ENCODE results near the gene ST6GAL2.

ST6GAL2 gene

DNA sequence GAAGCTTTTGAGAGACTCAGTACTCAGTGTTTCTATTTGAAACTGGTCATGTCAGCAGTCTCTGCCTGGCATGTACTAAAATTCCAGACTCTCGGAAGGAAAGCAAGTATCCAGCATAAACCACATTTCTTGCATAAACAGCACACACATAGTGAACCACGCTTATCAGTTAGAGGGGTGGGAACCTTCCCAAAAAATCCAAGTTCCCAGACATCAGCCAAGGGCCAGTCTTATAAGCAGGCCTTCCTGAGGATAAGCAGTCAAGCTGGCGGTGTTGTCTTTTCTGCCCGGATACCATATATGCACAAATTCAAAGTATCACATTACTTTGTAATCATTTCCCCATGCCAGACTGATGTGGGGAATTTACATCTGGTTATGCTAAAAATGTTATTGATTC is 73.6 kb downstream of the ST6GAL2 start:
- DNase-seq (ENCODE audit: low spot score in 2 of 2), result no peak
- Mint-ChIP-seq H3K27ac (no peak overlapping the region), H3K36me3 (no peaks in the 10 kb centered on the region), H3K4me3 (no peak overlapping the region), H3K9me3 (no peaks in the 10 kb centered on the region), H3K4me1 (no peaks in the 10 kb centered on the region)
- no peak for ATAC-seq

DNA sequence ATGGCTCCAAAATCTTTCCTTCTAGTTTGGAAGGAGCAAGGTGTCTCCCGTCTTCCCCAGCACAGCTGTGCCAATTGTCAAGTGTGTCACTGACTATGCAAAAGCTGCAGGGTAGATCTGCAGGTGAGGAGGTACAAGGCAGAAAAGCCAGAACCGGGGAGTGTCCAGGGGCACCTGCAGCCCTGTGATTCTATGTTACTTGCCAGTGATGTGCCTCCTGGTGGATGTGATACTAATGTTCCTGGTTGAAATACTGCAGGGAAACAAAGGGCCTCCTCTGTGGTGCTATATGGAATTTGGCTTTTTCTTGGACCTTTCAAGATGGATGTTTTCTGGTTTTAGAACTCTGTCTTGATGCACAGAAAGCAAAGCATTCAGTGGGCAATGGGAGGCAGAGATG is 80.3 kb downstream of the ST6GAL2 start:
- no peak for DNase-seq (ENCODE audit: low spot score in 2 of 2)
- Mint-ChIP-seq H3K4me1 (no peaks in the 10 kb centered on the region), H3K9me3 (no peaks in the 10 kb centered on the region), H3K4me3 (no peak overlapping the region), H3K36me3 (no peaks in the 10 kb centered on the region), H3K27ac (no peak overlapping the region)
- ATAC-seq, result no peak

DNA sequence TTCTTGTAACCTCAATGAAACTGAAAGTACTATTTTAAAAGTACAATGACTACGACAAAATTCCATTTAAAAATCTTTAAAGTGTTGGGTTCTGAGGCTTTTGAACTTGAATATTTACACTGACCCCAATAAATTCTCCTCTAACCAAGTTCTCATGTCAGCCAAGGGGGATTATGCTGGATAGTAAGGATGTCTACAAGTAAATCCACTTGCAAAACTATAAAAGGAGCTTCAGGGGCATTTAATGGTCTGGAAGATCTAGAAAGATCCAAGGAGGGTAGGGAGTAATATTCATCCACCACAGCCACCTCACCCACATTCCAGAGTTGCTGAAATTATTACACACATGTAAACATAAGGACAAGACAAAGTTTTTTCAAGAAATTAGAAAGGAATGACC is 81.8 kb downstream of the ST6GAL2 start:
- Mint-ChIP-seq H3K36me3 (no peaks in the 10 kb centered on the region), H3K4me1 (no peaks in the 10 kb centered on the region), H3K4me3 (no peak overlapping the region), H3K9me3 (peaks cover 3% of the 10 kb centered on the region), H3K27ac (no peak overlapping the region)
- no peak for ATAC-seq
- no peak for DNase-seq (ENCODE audit: low spot score in 2 of 2)

DNA sequence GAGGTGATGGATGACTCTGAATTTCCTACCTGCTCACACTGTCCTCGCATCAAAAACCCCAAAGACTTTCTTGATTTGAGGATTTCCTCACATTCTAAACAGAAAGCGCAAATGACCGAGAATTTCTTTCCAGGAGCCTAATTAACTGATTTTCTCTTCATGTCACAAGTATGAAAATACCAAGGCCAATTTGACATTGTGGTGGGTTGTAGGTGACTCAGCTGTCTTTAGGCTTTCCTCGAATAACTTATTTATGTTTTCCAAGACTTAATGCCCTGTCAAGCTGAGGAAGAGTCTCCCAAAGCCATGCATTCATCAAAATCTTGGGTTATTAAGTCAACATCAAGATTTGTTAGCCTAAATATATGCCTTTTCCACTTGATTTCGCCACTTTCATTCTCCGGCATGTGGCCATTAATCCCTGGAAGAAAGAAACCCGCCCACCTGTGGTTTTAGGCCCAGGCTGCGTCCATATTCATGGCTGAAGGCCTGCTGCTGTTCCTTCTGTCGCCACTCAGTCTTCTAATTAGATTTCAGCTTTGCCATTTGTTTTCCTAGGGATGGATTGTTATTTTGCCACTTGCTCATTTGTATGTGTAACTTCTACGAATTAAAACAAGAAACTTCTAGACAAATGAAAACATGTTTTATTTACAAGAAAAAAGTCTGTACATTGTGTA is 84.9 kb downstream of the ST6GAL2 start:
- Mint-ChIP-seq H3K4me3 (no peak overlapping the region), H3K27ac (no peak overlapping the region), H3K4me1 (no peaks in the 10 kb centered on the region), H3K9me3 (peaks cover 3% of the 10 kb centered on the region), H3K36me3 (no peaks in the 10 kb centered on the region)
- ATAC-seq, result no peak
- no peak for DNase-seq (ENCODE audit: low spot score in 2 of 2)

- H3K4me3 Mint-ChIP-seq, result no peak overlapping the region
These were observed 85.8 kb downstream of the ST6GAL2 start for GRCh38 chr2:106800180-106800579.

GRCh38 chr2:106798826-106799552 is 87.0 kb downstream of the ST6GAL2 start:
- peaks cover 3% of the 10 kb centered on the region for H3K9me3 Mint-ChIP-seq
- ATAC-seq (no peak), DNase-seq (ENCODE audit: low spot score in 2 of 2) (no peak)
- no peak overlapping the region for H3K4me3 Mint-ChIP-seq
- no peak overlapping the region for H3K27ac Mint-ChIP-seq
- H3K36me3 Mint-ChIP-seq, result no peaks in the 10 kb centered on the region
- no peaks in the 10 kb centered on the region for H3K4me1 Mint-ChIP-seq

More at GRCh38 chr2:106800180-106800579, 85.8 kb downstream of the ST6GAL2 start:
- ATAC-seq (no peak), DNase-seq (ENCODE audit: low spot score in 2 of 2) (no peak)
- H3K27ac Mint-ChIP-seq, result no peak overlapping the region
- peaks cover 3% of the 10 kb centered on the region for H3K9me3 Mint-ChIP-seq
- H3K4me1 Mint-ChIP-seq, result no peaks in the 10 kb centered on the region
- no peaks in the 10 kb centered on the region for H3K36me3 Mint-ChIP-seq

GRCh38 chr2:106797494-106797893 is 88.5 kb downstream of the ST6GAL2 start:
- Mint-ChIP-seq H3K27ac (no peak overlapping the region), H3K36me3 (no peaks in the 10 kb centered on the region), H3K4me1 (no peaks in the 10 kb centered on the region), H3K9me3 (peaks cover 3% of the 10 kb centered on the region), H3K4me3 (no peak overlapping the region)
- DNase-seq (ENCODE audit: low spot score in 2 of 2) (no peak), ATAC-seq (no peak)

DNA sequence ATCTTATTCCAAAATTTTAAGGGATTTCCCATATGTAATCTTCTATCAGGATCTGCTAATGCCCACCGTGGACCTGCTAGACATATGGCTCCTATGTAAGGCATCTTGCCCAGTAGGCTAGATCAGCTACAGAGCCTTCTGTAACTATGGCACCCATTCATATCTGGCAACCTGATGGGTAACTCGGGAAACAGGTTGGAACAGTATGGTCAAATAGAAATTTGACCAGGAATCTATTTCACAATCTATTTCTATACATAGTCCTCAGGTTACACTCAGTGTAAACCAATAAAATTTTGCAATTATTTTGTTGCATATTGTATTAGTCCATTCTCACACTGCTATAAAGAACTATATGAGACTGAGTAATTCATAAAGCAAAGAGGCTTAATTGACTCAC is 93.3 kb downstream of the ST6GAL2 start:
- ATAC-seq, result no peak

DNA sequence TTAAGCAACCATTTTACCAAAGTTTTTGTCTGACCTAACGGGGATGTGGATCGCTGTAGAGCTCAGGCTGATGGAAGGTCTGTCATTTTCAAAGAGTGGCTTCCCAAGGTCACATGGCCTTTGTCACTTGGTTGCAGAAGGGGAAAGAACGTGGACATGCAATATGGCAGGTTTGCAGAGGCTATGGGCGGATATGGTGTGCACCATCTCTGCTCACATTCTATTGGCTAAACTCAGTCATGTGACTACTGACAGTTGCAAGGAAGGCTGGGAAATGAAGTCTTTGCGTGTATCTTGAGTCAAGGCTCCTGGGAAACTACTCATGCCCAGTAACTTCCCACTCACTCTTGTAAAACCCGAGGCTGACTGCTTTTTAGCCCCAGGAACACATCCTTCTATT is 96.8 kb downstream of the ST6GAL2 start:
- H3K4me1 Mint-ChIP-seq, result no peaks in the 10 kb centered on the region
- DNase-seq (ENCODE audit: low spot score in 2 of 2) (no peak), ATAC-seq (no peak)
- no peak overlapping the region for H3K27ac Mint-ChIP-seq
- H3K4me3 Mint-ChIP-seq, result no peak overlapping the region
- H3K36me3 Mint-ChIP-seq, result no peaks in the 10 kb centered on the region
- H3K9me3 Mint-ChIP-seq, result peaks cover 6% of the 10 kb centered on the region

More for the DNA sequence above, 93.3 kb downstream of the ST6GAL2 start:
- Mint-ChIP-seq H3K27ac (no peak overlapping the region), H3K4me3 (no peak overlapping the region), H3K36me3 (no peaks in the 10 kb centered on the region), H3K4me1 (no peaks in the 10 kb centered on the region), H3K9me3 (peaks cover 6% of the 10 kb centered on the region)
- DNase-seq (ENCODE audit: low spot score in 2 of 2), result no peak

DNA sequence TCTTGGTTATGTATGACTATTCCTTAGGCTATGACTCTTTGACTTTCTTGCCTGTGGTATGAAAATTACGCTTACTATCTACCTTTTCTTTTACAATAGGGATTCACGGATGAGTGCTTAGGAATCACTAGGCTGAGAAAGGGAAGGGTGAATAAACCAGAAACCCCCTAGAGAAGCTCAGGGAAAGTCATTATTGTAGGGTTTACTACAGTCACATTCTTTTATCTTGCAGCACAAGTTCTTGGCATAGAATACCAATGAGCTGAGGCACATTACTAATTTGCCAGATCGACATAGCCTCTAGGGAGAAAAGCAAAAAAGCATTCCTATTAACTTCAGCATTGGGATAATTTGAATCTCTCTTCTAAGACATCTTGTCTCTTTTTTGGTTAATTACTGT is 103.3 kb downstream of the ST6GAL2 start:
- DNase-seq (ENCODE audit: low spot score in 2 of 2) (no peak), ATAC-seq (no peak)
- H3K4me1 Mint-ChIP-seq, result no peaks in the 10 kb centered on the region
- H3K27ac Mint-ChIP-seq, result no peak overlapping the region
- H3K9me3 Mint-ChIP-seq, result peaks cover 15% of the 10 kb centered on the region
- no peaks in the 10 kb centered on the region for H3K36me3 Mint-ChIP-seq
- H3K4me3 Mint-ChIP-seq, result no peak overlapping the region

GRCh38 chr2:106781196-106781595 is 104.8 kb downstream of the ST6GAL2 start:
- DNase-seq (ENCODE audit: low spot score in 2 of 2) (no peak), ATAC-seq (no peak)
- Mint-ChIP-seq H3K9me3 (peaks cover 17% of the 10 kb centered on the region), H3K27ac (no peak overlapping the region), H3K4me3 (no peak overlapping the region), H3K4me1 (no peaks in the 10 kb centered on the region), H3K36me3 (no peaks in the 10 kb centered on the region)

DNA sequence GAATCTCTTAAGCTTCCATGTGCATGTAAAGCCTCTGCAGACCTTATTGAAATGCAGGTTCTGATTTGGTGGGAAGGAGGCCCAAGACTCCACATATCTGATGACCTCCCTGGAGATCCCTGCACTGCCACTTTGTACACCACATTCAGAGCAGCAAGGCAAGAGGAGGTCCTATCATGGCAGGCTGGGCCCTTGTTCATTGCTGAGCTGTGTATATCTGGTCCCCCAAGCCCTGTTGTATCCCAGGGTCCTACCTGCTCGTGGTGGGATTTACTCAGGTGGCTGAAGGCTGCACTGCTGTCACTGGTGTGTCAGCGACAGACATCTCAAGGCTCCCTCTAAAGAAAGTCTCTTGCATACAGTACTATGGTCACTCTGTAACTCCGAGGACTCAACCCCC is 114.2 kb downstream of the ST6GAL2 start:
- Mint-ChIP-seq H3K4me1 (no peaks in the 10 kb centered on the region), H3K36me3 (no peaks in the 10 kb centered on the region), H3K27ac (no peak overlapping the region), H3K9me3 (peaks cover 4% of the 10 kb centered on the region), H3K4me3 (no peak overlapping the region)
- DNase-seq (ENCODE audit: low spot score in 2 of 2) (no peak), ATAC-seq (no peak)

- Mint-ChIP-seq H3K4me1 (no peaks in the 10 kb centered on the region), H3K4me3 (no peak overlapping the region), H3K27ac (no peak overlapping the region), H3K9me3 (peaks cover 2% of the 10 kb centered on the region), H3K36me3 (no peaks in the 10 kb centered on the region)
- ATAC-seq, result no peak
- DNase-seq (ENCODE audit: low spot score in 2 of 2), result no peak
These were observed 115.0 kb downstream of the ST6GAL2 start for GRCh38 chr2:106770986-106771385.

DNA sequence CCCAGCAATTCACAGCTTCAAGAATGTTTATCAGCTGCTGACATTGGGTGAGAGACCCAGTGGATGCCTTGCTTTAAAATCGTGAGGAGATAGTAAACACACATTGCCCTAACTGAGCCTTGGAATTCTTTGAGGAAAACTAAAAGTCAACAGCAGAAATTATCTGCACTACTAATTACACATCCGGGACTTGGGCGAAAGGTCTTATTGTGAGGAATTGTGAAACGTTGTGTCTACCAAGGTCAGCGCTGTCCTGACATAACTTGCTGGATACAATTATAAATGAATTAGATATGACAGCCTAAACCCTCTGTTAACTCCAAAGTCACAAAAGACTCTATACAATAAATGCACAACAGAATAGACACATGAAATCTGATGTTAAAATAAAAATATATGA is 121.4 kb downstream of the ST6GAL2 start:
- no peak overlapping the region for H3K27ac Mint-ChIP-seq
- peaks cover 3% of the 10 kb centered on the region for H3K9me3 Mint-ChIP-seq
- no peaks in the 10 kb centered on the region for H3K4me1 Mint-ChIP-seq
- DNase-seq (ENCODE audit: low spot score in 2 of 2), result no peak
- no peak overlapping the region for H3K4me3 Mint-ChIP-seq
- no peak for ATAC-seq
- H3K36me3 Mint-ChIP-seq, result no peaks in the 10 kb centered on the region

DNA sequence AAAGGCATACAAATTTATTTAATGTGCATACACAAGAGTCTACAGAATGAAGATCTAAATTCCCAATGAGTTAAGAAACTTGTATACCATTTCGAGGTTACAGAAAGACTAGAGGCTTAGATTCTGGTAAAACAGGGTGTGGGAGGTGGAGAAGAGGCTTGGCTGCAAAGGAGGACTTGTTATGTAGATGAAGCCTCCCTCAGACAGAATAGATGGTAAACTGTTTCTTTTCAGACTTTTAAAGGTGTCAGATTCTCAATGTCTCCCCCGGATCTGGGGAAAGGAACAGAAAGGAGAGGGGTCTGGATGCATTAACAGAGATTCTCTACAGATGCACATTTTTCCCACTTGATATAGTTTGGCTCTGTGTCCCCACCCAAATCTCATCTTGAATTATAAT is 126.0 kb downstream of the ST6GAL2 start:
- DNase-seq (ENCODE audit: low spot score in 2 of 2) (no peak), ATAC-seq (no peak)
- H3K27ac Mint-ChIP-seq, result no peak overlapping the region
- H3K4me1 Mint-ChIP-seq, result no peaks in the 10 kb centered on the region
- H3K36me3 Mint-ChIP-seq, result no peaks in the 10 kb centered on the region
- H3K4me3 Mint-ChIP-seq, result no peak overlapping the region
- peaks cover 3% of the 10 kb centered on the region for H3K9me3 Mint-ChIP-seq

DNA sequence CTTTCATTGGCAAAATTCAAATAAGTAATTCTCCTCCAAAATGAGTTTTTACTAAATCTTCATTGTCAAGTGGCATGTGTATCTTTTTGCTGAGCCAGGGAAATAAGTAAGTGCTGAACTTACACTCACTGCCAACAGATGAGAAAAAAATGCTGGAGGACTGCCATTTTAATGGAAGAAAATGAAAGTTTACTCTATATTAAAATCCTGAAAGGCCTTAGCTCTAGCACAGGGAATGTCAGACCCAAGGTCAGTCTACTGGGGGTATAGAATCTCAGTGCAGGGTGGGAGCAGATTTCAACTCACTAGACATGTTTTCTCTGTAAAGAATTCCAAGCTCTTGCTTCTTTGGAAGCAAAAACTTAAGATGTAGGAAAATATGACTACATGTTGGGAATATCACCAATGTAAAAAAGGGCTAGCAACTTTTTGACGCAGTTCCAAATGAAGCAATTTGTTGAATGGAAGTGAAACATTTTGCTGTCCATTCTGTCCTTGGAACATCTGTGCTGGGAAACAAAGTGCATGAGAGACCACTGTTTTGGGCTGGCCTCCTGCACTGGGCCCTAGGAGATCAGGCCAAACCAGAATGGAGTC is 127.0 kb downstream of the ST6GAL2 start:
- Mint-ChIP-seq H3K4me1 (no peaks in the 10 kb centered on the region), H3K4me3 (no peak overlapping the region), H3K9me3 (peaks cover 3% of the 10 kb centered on the region), H3K36me3 (no peaks in the 10 kb centered on the region), H3K27ac (no peak overlapping the region)
- ATAC-seq (no peak), DNase-seq (ENCODE audit: low spot score in 2 of 2) (no peak)
